Mammary epithelial cell (primary cell): ENCODE results near the gene STK38.

Source experiments
- CTCF ChIP-seq, 2 donors: IDR thresholded peaks in 1 of 2; conservative IDR thresholded peaks in 1 of 2; 2 replicates each; pipeline ENCODE4 v1.5.1; 2011 to 2012; ENCODE audit warnings: inconsistent platforms in 2 of 2, low read length in 2 of 2, mild to moderate bottlenecking in 2 of 2, control low read depth in 1 of 2, low read depth in 1 of 2; ENCODE audit not compliant: insufficient read depth in 1 of 2; ENCODE audit errors: extremely low read depth in 1 of 2
- EZH2 ChIP-seq: IDR thresholded peaks from 2 replicates; pipeline ENCODE4 v1.6.1; 2012; ENCODE audit warnings: low read length, inconsistent platforms, borderline replicate concordance

GRCh38 chr6:36460916-36461315 lies 86.4 kb downstream of the STK38 start:
- TF ChIP-seq EZH2 (no peak), CTCF (conservative IDR thresholded peaks at IDR 0.05 in 1 of 2, IDR thresholded peaks at IDR 0.05 in 1 of 2; ENCODE audit: extremely low read depth in 1 of 2, insufficient read depth in 1 of 2, low read depth in 1 of 2, low read length in 2 of 2) (no peak)
